Hematopoietic multipotent progenitor cell treated with erythropoietin and hydrocortisone succinate and interleukin-3 and kit ligand, for 8 days (in vitro differentiated cells): ENCODE data around the gene VPS37D.
"Not testable (repeated sequence)": the region's sequence is repeated elsewhere in the genome, so short reads cannot be mapped to it uniquely, and the experiment has no call there.

ENCODE experiments used
- DNase-seq: peaks from one replicate; pipeline ENCODE4 v3.0.0-alpha.2; 2015

VPS37D gene

DNA sequence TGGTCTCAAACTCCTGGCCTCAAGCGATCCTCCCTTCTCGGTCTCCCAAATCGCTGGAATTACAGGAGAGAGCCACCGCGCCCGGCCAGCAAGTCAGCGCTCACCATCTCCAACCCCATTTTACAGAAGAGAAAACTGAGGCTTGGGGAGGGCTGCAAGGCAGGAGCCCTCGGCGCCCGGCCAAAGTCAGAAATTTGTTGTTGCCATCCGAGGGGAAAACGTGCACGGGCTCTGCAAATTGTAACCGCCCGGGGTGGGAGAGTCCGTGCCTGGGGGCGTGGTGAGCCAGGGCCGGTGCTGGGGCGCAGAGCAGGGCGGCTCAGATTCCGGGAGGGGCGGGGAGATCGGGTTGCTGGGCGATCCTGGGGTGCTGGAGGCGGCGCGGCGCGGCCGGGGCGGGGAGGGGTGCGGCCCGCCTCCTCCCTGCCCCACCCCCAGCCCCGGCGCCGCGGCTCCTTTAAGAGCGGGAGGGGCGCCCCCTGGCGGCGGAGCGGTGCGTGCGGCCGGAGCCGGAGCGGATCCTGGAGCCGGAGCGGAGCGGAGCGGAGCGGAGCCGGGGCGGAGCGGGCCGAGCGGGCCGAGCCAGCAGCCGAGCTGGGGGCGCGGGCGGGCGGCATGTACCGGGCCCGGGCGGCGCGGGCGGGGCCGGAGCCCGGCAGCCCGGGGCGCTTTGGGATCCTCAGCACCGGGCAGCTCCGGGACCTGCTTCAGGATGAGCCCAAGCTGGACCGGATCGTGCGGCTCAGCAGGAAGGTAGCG lies at the start of gene VPS37D:
TSS of gene VPS37D (plus strand) at position 488 of the 759 bp plus-strand sequence. CDS start at position 616, 128 bp downstream.
- DNase-seq, result peak; percentile 87

DNA sequence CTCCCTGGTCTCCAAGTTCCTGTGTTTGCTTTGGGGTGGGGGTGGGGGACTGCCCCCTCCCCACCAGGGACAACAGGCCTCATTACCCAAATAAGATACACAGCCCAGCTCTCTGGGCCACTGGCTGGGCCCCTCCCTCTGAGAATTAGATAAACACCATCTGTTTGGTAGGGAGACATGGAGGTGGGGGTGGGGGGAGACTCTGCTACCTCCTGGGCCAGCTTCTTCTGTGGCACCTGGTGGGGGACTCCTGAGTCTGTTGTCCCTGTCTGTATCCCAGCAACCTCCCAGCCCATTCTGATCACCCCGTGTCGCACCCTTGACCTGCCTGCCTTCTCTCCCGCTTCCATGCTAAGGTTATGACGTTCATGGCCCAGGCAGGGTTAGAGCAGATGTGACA lies 49.1 kb upstream of the VPS37D start:
- no peak for DNase-seq

GRCh38 chr7:73619394-73619793 lies 48.2 kb upstream of the VPS37D start:
- DNase-seq, result not testable (repeated sequence)

GRCh38 chr7:73621168-73622063 lies 46.2 kb upstream of the VPS37D start:
- DNase-seq, result no peak

- DNase-seq, result no peak
Observed at GRCh38 chr7:73622527-73622908, 45.1 kb upstream of the VPS37D start.

- no peak for DNase-seq
Observed at GRCh38 chr7:73622909-73623797, 44.5 kb upstream of the VPS37D start.

DNA sequence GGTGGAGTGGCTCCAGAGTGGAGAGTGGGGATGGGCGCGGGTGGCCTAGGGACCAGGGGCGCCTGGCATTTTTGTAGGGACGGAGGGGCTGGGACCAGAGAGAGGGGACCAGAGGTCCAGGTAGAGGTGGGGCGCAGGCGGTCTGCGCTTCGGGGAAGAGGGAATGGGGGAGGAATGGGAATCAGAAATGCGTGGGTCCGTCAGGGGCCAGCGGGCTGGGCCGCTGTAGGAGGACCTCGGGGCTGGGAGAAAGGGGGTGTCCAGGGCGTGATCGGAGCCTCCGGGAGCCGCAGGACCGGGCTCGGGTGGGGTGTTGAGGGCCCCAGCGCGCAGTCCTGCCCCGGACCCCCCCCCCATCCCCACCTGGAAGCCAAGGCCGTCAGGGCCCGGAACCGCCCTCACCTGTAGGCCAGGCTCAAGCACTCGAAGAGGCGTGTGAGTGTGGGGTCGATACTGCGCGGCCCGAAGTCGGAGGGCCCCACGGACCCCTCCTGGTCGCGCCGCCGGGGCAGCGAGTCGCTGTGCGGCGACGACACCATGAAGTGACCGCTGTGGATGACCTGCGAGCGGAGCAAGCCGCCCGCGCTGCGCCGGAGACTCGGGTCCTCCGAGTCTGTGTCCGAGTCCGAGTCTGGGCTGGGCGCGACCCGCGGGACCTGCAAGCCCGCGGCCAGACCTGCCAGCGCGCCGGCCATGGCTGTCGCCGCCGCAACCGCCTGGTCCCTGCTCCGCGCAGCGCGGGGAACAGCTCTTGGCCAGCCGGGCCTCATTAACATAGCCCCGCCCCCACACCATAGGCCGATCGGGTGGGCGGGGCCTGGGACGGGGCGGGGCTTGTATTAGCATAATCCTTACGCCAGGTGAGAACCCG lies 43.6 kb upstream of the VPS37D start, which contains the start of gene MLXIPL:
TSS of gene MLXIPL (minus strand) at position 725 of the 871 bp plus-strand sequence. CDS start at position 695, 30 bp downstream.
- peak; percentile 70 for DNase-seq

DNA sequence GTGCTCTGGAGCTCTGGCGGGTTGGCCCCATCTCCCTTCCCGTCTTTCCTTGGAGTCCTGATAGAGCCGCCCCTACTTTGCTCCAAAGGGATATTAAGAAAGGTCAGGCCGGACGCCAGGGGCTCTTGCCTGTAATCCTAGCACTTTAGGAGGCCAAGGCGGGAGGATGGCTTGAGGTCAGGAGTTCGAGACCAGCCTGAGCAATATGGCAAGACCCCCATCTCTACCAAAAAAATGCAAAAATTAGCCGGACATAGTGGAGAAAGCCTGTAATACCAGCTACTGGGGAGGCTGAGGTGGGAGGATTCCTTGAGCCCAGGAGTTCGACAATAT lies 43.0 kb upstream of the VPS37D start:
- DNase-seq, result no peak

DNA sequence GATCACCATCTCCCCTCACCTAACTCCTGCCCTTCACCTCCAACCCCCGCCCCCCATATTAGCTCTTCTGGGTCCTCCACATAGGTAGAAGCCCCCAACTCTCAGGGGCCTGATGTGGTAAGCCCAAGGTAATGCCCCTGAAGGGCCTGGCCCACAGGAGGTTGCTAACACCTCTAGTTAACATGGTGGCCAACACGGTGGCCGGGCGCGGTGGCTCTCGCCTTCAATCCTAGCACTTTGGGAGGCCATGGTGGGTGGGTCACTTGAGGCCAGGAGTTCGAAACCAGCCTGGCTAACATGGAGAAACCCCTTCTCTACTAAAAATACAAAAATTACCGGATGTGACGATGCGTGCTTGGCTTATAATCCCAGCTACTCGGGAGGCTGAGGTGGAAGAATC lies 42.4 kb upstream of the VPS37D start:
- no peak for DNase-seq

- no peak for DNase-seq
Observed at GRCh38 chr7:73626814-73627213, 40.8 kb upstream of the VPS37D start.

DNA sequence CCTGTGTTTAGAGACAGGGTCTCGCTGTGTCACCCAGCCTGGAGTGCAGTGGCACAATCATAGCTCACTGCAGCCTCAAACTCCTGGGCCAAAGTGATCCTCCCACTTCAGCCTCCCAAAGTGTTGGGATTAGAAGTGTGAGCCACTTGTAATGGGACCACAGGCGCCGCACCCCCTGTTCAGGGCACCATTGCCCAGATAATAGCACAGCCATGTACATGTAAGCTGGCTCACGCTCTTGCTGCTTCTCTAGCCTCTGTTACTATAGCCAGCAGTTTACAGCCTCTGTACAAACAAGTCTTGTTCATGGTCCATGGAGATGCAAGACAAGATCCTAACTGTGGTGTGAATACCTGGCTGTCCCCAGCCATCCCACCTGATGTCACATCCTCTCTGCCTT lies 39.1 kb upstream of the VPS37D start:
- DNase-seq, result no peak

DNA sequence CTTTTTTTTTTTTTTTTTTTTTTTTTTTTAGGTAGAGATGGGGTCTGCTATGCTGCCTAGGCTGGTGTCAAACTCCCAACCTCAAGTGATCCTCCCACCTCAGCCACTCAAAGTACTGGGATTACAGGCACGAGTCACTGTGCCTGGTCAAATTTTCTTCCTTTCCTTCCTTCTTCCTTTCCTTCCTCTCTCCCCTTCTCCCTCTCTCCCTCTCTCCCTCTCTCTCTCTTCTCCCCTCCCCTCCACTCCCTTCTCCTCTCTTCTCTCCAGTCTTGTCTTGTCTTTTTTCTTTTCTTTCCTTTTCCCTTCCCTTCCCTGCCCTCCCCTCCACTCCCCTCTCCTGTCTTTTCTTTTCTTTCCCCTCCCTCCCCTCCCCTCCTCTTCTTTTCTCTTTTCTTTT lies 36.1 kb upstream of the VPS37D start:
- no peak for DNase-seq

- DNase-seq, result no peak
Observed at GRCh38 chr7:73633323-73633722, 34.3 kb upstream of the VPS37D start.

GRCh38 chr7:73633844-73634243 lies 33.8 kb upstream of the VPS37D start:
- DNase-seq, result no peak

GRCh38 chr7:73635428-73636200 lies 32.0 kb upstream of the VPS37D start:
- DNase-seq, result no peak

DNA sequence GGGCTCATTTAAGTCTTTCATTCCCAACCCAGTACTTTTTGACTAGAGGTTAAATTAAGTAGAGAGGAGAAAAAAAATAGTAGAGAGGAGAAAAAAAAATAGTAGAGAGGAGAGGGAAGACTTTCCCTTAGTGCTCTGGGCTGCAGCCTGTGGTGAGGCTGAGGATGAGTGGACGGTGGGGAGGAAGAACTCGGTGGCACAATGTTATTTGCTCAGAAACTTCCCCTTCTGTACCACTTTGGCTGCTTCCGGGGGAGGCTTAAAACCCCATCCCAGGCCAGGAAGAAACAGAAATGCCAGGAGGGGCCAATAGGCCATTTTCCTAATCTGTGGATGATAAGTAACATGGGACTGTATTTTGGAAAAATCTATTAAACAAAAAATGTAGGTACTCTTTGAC lies 28.7 kb upstream of the VPS37D start:
- no peak for DNase-seq

DNA sequence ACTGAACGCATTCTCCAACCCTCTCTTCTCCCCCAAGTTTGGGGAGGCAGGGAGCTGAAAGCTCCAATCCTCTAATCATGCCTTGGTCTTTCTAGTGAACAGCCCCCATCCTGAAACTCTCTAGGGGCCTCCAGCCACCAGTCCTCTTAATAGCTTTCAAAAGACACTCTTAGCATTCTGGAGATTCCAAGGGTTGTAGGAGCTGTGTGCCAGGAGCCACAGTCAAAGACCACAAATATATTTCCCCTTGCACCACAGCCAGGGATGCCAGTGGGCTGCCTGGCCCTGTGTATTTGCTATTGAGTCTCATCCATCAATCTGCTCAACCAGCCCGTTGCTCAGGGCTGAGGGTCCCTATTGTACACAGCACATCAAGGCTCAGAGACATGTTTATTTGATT lies 24.8 kb upstream of the VPS37D start:
- DNase-seq, result no peak

- no peak for DNase-seq
Observed at GRCh38 chr7:73644688-73645286, 22.8 kb upstream of the VPS37D start.

DNA sequence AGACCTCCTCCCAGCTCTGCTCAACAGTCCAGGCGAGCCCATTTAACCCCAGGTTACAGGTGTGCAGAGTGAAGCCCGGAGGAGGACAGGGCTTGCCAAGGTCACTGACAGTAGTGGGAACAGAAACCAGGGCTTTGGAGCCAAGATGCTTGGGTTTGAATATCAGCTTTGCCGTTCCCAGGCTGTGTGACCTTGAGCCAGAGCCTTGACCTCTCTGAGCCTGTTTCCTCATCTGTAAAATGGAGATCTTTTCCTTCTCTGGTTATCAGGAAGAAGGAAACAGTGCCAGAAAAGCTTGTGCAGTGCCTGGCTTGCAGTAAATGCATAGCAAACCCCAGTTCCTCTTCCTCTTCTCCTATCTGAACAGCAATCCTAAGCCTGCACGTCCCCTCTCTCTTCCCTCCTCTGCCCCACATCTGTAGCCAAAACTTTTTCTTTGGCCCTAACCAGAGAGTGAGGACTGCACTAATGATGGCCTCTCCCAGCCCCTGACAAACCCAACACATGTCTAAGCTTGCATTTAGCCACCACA lies 21.9 kb upstream of the VPS37D start:
- DNase-seq, result no peak
